GM12872 (cell line): ENCODE measurements around the gene STAT5B.

ENCODE experiments used
- TF ChIP-seq, protein P1 (sequence below): IDR thresholded peaks from 3 replicates; pipeline ENCODE4 v1.5.1; 2011; ENCODE audit warnings: low read depth, mild to moderate bottlenecking, low read length, moderate library complexity; ENCODE audit not compliant: insufficient read depth

Gene STAT5B

DNA sequence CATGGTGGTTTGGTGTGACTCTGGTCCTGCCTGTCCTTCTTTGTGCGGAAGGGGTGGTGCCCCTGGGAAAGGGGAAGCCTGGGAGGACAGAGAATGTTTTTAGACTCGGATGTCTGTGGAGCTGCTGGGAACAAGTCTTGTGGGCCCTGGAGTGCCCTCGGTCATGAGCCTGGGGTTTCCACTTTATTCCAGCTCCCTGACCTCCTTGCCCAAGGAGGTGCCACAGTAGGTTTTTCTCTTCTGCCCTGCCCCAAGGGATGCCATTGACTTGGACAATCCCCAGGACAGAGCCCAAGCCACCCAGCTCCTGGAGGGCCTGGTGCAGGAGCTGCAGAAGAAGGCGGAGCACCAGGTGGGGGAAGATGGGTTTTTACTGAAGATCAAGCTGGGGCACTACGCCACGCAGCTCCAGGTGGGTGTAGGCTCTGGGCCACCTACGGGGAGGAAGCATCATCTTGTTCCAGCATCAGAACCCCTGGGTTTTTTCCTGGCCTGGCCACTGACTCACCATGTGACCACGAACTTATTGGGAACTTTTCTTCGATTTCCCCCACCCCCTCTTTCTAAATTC, 13.5 kb upstream of the STAT5B start:
- TF ChIP-seq, protein P1, sequence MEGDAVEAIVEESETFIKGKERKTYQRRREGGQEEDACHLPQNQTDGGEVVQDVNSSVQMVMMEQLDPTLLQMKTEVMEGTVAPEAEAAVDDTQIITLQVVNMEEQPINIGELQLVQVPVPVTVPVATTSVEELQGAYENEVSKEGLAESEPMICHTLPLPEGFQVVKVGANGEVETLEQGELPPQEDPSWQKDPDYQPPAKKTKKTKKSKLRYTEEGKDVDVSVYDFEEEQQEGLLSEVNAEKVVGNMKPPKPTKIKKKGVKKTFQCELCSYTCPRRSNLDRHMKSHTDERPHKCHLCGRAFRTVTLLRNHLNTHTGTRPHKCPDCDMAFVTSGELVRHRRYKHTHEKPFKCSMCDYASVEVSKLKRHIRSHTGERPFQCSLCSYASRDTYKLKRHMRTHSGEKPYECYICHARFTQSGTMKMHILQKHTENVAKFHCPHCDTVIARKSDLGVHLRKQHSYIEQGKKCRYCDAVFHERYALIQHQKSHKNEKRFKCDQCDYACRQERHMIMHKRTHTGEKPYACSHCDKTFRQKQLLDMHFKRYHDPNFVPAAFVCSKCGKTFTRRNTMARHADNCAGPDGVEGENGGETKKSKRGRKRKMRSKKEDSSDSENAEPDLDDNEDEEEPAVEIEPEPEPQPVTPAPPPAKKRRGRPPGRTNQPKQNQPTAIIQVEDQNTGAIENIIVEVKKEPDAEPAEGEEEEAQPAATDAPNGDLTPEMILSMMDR = no peak

DNA sequence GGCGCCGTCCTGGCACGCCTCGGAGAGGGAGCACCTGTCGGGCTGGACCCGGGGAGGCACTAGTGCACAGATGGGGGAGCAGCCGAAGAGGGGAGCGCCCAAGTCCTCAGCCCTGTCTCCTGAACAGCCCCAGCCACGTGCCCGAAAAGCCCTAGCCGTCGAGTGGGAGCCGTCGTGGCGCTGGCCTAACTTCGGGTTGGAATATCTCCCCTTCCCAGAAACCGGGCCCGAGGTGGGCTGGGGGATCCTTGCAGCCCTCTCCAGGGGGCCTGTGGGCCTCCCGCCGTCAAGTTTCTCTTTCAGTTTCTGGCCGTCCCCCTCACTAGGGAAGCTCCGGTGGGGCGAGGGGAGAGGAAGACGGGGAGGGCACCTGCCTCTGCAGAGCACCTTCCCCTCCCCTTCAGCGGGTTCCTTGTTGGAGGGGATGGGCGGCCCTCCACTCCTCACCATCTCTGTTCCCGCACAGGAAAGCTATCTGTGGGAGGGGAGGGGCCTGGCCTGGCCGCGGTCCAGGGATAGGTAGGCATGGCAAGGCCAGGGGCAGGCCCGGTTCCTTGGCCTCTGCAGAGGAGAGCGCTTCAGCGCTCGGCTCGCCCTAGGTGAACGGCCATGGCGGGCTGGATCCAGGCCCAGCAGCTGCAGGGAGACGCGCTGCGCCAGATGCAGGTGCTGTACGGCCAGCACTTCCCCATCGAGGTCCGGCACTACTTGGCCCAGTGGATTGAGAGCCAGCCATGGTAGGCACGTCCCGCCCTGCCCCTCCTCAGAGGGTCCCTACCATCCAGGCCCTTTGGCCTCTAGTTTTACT, 12.8 kb upstream of the STAT5B start:
- TF ChIP-seq, protein P1 = no peak

DNA sequence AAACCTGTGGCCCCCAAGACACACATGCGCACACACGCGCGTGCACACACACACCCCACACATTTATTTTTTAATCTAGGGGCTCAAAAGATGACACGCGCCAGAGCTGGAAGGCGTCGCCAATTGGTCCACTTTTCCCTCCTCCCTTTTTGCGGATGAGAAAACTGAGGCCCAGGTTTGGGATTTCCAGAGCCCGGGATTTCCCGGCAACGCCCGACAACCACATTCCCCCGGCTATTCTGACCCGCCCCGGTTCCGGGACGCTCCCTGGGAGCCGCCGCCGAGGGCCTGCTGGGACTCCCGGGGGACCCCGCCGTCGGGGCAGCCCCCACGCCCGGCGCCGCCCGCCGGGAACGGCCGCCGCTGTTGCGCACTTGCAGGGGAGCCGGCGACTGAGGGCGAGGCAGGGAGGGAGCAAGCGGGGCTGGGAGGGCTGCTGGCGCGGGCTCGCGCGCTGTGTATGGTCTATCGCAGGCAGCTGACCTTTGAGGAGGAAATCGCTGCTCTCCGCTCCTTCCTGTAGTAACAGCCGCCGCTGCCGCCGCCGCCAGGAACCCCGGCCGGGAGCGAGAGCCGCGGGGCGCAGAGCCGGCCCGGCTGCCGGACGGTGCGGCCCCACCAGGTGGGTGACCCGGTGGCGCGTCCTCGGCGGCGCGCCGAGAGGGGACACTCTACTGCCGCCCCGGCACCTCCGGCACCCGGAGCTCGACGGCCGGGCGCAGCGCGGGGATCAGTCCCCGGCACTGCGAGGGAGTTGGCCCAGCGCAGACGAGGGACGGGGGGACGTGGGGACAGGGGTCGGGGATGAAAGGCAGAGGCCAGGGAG, 12.0 kb upstream of the STAT5B start, which contains the start of gene STAT5A:
TSS of gene STAT5A (plus strand) at position 522 of the 826 bp plus-strand sequence. CDS start 914 bp downstream, outside the sequence.
- TF ChIP-seq, protein P1 = no peak

DNA sequence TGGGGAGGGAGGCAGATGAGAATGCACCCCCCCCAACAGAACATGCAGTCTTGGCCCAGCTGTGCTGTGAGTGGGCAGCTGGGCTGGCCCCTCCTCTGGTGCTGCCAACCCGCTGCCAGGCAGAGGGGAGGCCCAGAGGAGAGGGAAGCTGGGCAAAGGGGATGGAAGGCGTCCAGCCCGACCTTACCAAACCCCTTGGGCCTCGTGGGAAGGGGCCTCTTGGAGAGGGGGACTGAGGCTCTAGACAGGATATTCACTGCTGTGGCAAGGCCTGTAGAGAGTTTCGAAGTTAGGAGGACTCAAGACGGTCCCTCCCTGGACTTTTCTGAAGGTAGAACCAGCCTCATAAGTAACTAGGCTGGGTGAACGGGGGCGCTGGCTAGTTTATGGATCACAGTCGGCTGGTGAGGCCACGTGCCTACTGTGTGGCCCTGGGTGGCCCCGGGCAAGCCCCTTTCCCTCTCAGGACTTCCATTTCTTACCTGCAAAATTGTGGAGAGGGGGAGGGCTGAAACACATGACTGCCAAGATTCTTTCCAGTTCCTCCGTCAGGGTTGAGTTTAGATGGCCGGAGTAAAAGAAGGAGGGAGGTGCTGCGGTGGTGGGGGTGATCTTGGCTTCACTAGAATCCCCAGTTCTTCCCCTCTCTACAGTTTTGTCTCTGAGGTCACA, 11.2 kb upstream of the STAT5B start:
- TF ChIP-seq, protein P1 = no peak

DNA sequence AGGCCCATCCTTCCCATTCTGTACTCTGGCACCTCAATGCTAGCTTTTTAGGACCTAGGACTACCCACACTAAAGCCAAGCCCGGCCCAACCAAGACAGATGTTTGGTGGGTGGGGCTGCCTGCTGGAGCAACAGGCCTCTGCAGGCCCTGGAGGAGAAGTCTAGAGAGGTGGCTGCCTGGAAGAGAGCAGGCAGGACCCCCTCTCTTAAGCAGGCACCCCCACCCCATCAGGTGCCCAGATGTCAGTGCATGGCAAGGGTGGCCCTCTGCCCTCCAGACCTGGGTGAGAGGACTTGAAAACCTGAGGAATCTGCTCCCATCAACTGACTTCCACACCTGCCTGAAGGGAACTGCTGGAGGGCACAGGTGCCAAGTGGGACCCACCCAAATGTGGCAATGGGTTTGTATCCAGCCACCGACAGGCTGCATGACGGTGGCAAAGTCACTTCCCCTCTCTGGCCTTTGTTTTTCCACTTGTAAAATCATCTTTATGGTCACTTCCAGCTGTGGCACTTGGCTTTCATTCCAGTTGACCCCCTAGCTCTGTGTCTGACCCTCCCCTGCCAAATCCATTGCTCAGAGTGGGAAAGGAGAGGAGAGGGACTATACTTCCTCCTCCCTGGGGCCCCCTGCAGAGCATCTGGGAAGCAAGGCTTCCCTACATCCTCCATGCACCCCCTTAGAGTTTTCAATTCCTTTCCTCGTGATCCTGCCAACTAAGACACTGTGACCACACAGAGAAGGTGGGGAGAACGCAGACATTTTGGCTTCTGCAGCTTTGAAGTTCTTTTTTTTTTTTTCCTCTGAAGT, 10.4 kb upstream of the STAT5B start:
- TF ChIP-seq, protein P1 = no peak

DNA sequence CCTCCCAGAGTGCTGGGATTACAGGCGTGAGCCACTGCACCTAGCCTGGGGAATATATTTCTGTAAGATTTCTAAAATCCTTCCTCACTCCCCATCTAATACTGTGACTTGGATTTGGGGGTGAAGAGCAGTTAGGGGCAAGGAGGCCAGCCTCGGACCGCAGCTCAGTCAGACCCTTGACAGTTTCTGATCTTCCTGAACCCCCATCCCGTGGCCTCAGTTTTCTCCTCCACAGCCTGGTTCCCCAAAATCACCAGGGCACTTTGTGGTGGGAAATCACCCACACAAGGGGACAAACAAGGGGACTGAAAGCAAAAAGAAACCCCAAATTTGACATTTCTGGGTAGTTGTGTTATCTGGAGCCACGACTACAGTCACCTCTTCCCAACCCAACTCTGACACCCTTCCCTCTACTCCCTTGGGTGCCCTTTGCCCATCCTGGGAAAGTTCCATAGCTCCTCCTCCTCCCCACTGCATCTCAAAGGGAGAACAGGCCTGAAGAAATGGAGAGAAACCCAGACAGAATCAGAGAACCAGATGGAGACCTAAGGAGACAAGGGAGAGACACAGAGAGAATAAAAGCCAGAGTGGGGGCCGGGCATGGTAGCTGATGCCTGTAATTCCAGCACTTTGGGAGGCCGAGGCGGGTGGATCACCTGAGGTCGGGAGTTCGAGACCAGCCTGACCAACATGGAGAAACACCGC, 9.3 kb upstream of the STAT5B start:
- TF ChIP-seq, protein P1 = no peak
